ENCODE measurements around the gene GPR161.

Gene GPR161

GRCh38 chr1:168042362-168042761 lies 94.4 kb downstream of the GPR161 start:
- H3K4me3 ChIP-seq (ENCODE audit: low read depth, low read length), result no peak overlapping the region
- TF ChIP-seq, protein P1, sequence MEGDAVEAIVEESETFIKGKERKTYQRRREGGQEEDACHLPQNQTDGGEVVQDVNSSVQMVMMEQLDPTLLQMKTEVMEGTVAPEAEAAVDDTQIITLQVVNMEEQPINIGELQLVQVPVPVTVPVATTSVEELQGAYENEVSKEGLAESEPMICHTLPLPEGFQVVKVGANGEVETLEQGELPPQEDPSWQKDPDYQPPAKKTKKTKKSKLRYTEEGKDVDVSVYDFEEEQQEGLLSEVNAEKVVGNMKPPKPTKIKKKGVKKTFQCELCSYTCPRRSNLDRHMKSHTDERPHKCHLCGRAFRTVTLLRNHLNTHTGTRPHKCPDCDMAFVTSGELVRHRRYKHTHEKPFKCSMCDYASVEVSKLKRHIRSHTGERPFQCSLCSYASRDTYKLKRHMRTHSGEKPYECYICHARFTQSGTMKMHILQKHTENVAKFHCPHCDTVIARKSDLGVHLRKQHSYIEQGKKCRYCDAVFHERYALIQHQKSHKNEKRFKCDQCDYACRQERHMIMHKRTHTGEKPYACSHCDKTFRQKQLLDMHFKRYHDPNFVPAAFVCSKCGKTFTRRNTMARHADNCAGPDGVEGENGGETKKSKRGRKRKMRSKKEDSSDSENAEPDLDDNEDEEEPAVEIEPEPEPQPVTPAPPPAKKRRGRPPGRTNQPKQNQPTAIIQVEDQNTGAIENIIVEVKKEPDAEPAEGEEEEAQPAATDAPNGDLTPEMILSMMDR (conservative IDR thresholded peaks at IDR 0.05; ENCODE audit: low read depth, low read length), result no peak
- no peak for DNase-seq (ENCODE audit: low read depth)

DNA sequence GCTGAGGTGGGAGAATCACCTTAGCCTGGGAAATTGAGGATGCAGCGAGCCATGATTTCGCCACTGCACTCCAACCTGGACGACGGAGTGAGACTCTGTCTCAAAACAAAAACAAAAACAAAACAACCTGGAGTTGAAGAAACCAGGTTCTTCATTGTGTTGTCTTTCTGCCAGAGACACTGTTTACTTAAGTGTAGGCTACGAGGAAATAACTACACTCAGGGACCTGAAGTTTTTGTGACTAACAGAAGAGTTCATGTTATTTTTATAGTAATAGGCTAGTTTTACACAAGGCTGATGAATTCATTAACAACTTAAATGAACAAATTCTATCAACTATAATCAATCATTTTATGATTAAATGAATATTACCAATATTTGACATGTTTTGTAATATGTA lies 101.4 kb downstream of the GPR161 start:
- TF ChIP-seq, protein P1 (conservative IDR thresholded peaks at IDR 0.05; ENCODE audit: low read depth, low read length), result no peak
- peak; percentile 10 for DNase-seq (ENCODE audit: low read depth)
- no peak overlapping the region for H3K4me3 ChIP-seq (ENCODE audit: low read depth, low read length)

DNA sequence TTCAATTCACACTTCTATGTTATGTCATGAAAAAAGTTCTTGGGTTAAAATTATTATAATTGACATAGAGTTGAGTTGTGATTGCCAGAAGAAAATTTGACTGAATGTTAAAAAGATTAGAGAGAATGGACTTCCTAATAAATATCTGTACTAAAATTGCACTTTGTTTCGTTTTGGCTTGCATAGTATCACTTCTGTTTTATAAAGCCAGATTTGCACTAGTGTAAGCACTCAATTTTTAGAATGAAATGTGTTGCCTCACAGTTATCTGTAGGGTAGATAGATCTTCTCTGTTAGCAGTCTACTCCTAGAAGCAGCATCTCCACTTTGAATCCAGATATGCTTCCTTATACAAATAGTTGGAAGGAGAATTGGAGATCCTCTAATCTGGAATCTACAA lies 104.7 kb downstream of the GPR161 start:
- TF ChIP-seq, protein P1 (conservative IDR thresholded peaks at IDR 0.05; ENCODE audit: low read depth, low read length), result no peak
- DNase-seq (ENCODE audit: low read depth), result no peak
- H3K4me3 ChIP-seq (ENCODE audit: low read depth, low read length), result no peak overlapping the region

- H3K4me3 ChIP-seq (ENCODE audit: low read depth, low read length), result no peak overlapping the region
- no peak for DNase-seq (ENCODE audit: low read depth)
- TF ChIP-seq, protein P1 (conservative IDR thresholded peaks at IDR 0.05; ENCODE audit: low read depth, low read length), result no peak
These were observed 105.1 kb downstream of the GPR161 start for GRCh38 chr1:168031627-168032026.

- H3K4me3 ChIP-seq (ENCODE audit: low read depth, low read length), result no peak overlapping the region
- no peak for DNase-seq (ENCODE audit: low read depth)
- TF ChIP-seq, protein P1 (conservative IDR thresholded peaks at IDR 0.05; ENCODE audit: low read depth, low read length), result no peak
These were observed 105.5 kb downstream of the GPR161 start for GRCh38 chr1:168031198-168031597.
